Mesenchymal stem cell (in vitro differentiated cells and primary cell): ENCODE results near the gene CTSF.
"Not testable (repeated sequence)": the region's sequence is repeated elsewhere in the genome, so short reads cannot be mapped to it uniquely, and the experiment has no call there.

ENCODE experiments used
- DNase-seq: peaks from one replicate; pipeline ENCODE4 v3.0.0-alpha.2; 2013
- H2AFZ ChIP-seq: one replicate; pipeline ENCODE4 v1.6.1; 2013; ENCODE audit warnings: low read depth, mild to moderate bottlenecking, control low read depth, inconsistent platforms, low read length, moderate library complexity
- H2AK5ac ChIP-seq: 2 replicates; pipeline ENCODE4 v1.6.1; 2013; ENCODE audit warnings: low read length, moderate library complexity, mild to moderate bottlenecking, inconsistent platforms; ENCODE audit not compliant: severe bottlenecking
- H2BK120ac ChIP-seq: one replicate; pipeline ENCODE4 v1.6.1; 2013; ENCODE audit warnings: low read depth, mild to moderate bottlenecking, inconsistent platforms, low read length, moderate library complexity
- H2BK12ac ChIP-seq, 2 experiments: one replicate each; pipeline ENCODE4 v1.6.1; 2013; ENCODE audit warnings: inconsistent platforms in 2 of 2, low read length in 2 of 2, mild to moderate bottlenecking in 2 of 2, moderate library complexity in 2 of 2, control low read depth in 1 of 2
- H2BK15ac ChIP-seq: one replicate; pipeline ENCODE4 v1.6.1; 2013; ENCODE audit warnings: mild to moderate bottlenecking, low read depth, inconsistent platforms; ENCODE audit not compliant: poor library complexity, severe bottlenecking
- H2BK5ac ChIP-seq: 2 replicates; pipeline ENCODE4 v1.6.1; 2013; ENCODE audit warnings: low read depth, mild to moderate bottlenecking, low read length, control low read depth, inconsistent platforms; ENCODE audit not compliant: poor library complexity, severe bottlenecking
- H3K14ac ChIP-seq, 2 experiments: one replicate each; pipeline ENCODE4 v1.6.1; 2013; ENCODE audit warnings: inconsistent platforms in 2 of 2, low read length in 2 of 2, control low read depth in 1 of 2, mild to moderate bottlenecking in 1 of 2, moderate library complexity in 1 of 2
- H3K18ac ChIP-seq, 2 experiments: one replicate each; pipeline ENCODE4 v1.6.1; 2013; ENCODE audit warnings: inconsistent platforms in 2 of 2, low read length in 2 of 2, control low read depth in 1 of 2, low read depth in 1 of 2, mild to moderate bottlenecking in 1 of 2
- H3K23ac ChIP-seq, 2 experiments: one replicate each; pipeline ENCODE4 v1.6.1; 2013; ENCODE audit warnings: inconsistent platforms in 2 of 2, low read length in 2 of 2, mild to moderate bottlenecking in 2 of 2, moderate library complexity in 2 of 2, control low read depth in 1 of 2
- H3K27ac ChIP-seq: 2 replicates; pipeline ENCODE4 v1.5.1; 2013; ENCODE audit warnings: mild to moderate bottlenecking, moderate library complexity, low read length, control low read depth, inconsistent platforms; ENCODE audit not compliant: poor library complexity, severe bottlenecking
- H3K27me3 ChIP-seq, 2 experiments: 2 replicates each; pipeline versions ENCODE4 v1.6.1 to v1.7.0; 2013; ENCODE audit warnings: low read length in 2 of 2, mild to moderate bottlenecking in 2 of 2, moderate library complexity in 2 of 2, control low read depth in 1 of 2, inconsistent platforms in 1 of 2; ENCODE audit not compliant: control insufficient read depth in 1 of 2, insufficient read depth in 1 of 2
- H3K36me3 ChIP-seq, 2 experiments: 2 replicates each; pipeline versions ENCODE4 v1.6.1 to v1.7.0; 2013; ENCODE audit warnings: low read length in 2 of 2, control low read depth in 1 of 2, inconsistent platforms in 1 of 2, low read depth in 1 of 2, mild to moderate bottlenecking in 1 of 2; ENCODE audit not compliant: insufficient read depth in 2 of 2, control insufficient read depth in 1 of 2
- H3K4ac ChIP-seq, 2 experiments: one replicate each; pipeline ENCODE4 v1.6.1; 2013; ENCODE audit warnings: inconsistent platforms in 2 of 2, low read length in 2 of 2, mild to moderate bottlenecking in 2 of 2, moderate library complexity in 2 of 2, control low read depth in 1 of 2, low read depth in 1 of 2
- H3K4me1 ChIP-seq: 2 replicates; pipeline ENCODE4 v1.6.1; 2013; ENCODE audit warnings: low read depth, low read length, control low read depth; ENCODE audit not compliant: control insufficient read depth, insufficient read depth
- H3K4me2 ChIP-seq: 2 replicates; pipeline ENCODE4 v1.6.1; 2013; ENCODE audit warnings: low read length, mild to moderate bottlenecking, inconsistent platforms; ENCODE audit not compliant: poor library complexity, severe bottlenecking
- H3K4me3 ChIP-seq, 2 experiments: 2 replicates each; pipeline versions ENCODE4 v1.5.1 to v1.7.0; 2013; ENCODE audit warnings: low read length in 2 of 2, mild to moderate bottlenecking in 2 of 2, control low read depth in 1 of 2, low read depth in 1 of 2; ENCODE audit not compliant: insufficient read depth in 1 of 2
- H3K79me1 ChIP-seq: replicated peaks from 2 replicates; pipeline ENCODE4 v1.6.1; 2013; ENCODE audit warnings: mild to moderate bottlenecking, control low read depth, low read length, inconsistent platforms; ENCODE audit not compliant: poor library complexity, severe bottlenecking
- H3K9ac ChIP-seq: 2 replicates; pipeline ENCODE4 v1.7.0; 2013; ENCODE audit warnings: mild to moderate bottlenecking, low read length, moderate library complexity
- H3K9me3 ChIP-seq: 2 replicates; pipeline ENCODE4 v1.7.0; 2013; ENCODE audit warnings: mild to moderate bottlenecking, low read length; ENCODE audit not compliant: control insufficient read depth
- H4K8ac ChIP-seq: one replicate; pipeline ENCODE4 v1.6.1; 2013; ENCODE audit warnings: inconsistent platforms, mild to moderate bottlenecking, low read length, moderate library complexity
- H4K91ac ChIP-seq: one replicate; pipeline ENCODE4 v1.6.1; 2013; ENCODE audit warnings: mild to moderate bottlenecking, low read length, inconsistent platforms
- WGBS: methylation state at CpG from one replicate; pipeline ENCODE4 v1.1.7; 2013; ENCODE audit warnings: mixed read lengths; 5-methylcytosine and 5-hydroxymethylcytosine counted together

Gene CTSF

GRCh38 chr11:66606608-66607007, 38.2 kb upstream of the CTSF start:
- not testable (repeated sequence) for H2BK5ac ChIP-seq
- 100% methylated on average over 2 of the region's 3 CpGs for WGBS

GRCh38 chr11:66604155-66604554, 35.7 kb upstream of the CTSF start:
- Histone ChIP-seq H2AFZ (no peak overlapping the region), H3K4me3 (no peak overlapping the region), H3K4ac (no peak overlapping the region), H3K14ac (no peak overlapping the region), H3K9me3 (no peaks in the 10 kb centered on the region), H2BK120ac (no peak overlapping the region), H4K8ac (no peak overlapping the region), H2BK15ac (no peak overlapping the region), H2BK5ac (no peak overlapping the region), H4K91ac (no peak overlapping the region), H3K4me2 (no peak overlapping the region), H3K79me1 (peaks cover 7% of the 10 kb centered on the region), H2BK12ac (no peak overlapping the region), H3K27ac (no peak overlapping the region), H3K4me1 (peaks cover 21% of the 10 kb centered on the region), H3K27me3 (no peaks in the 10 kb centered on the region), H3K23ac (no peak overlapping the region), H3K36me3 (peaks cover 39 to 48% of the 10 kb centered on the region in 2 experiments), H3K18ac (no peak overlapping the region), H2AK5ac (no peak overlapping the region), H3K9ac (no peak overlapping the region)
- WGBS: 93% methylated on average over 5 of the region's 5 CpGs
- DNase-seq: no peak

More at GRCh38 chr11:66606608-66607007, 38.2 kb upstream of the CTSF start:
- not testable (repeated sequence) for H4K91ac ChIP-seq, H2BK120ac ChIP-seq, H3K27ac ChIP-seq, H3K4ac ChIP-seq, H2BK12ac ChIP-seq, H2BK15ac ChIP-seq, H3K79me1 ChIP-seq, H3K18ac ChIP-seq, H3K27me3 ChIP-seq, H3K9me3 ChIP-seq, H4K8ac ChIP-seq, H2AFZ ChIP-seq, DNase-seq, H3K4me2 ChIP-seq, H3K23ac ChIP-seq, H2AK5ac ChIP-seq, H3K14ac ChIP-seq
- Histone ChIP-seq H3K4me1 (peaks cover 16% of the 10 kb centered on the region), H3K4me3 (peak overlapping the region in 1 of 2 experiments; percentile 2), H3K36me3 (peaks cover 38 to 40% of the 10 kb centered on the region in 2 experiments), H3K9ac (peak overlapping the region; percentile 51)

- H3K79me1 ChIP-seq: peaks cover 11% of the 10 kb centered on the region
- H4K8ac ChIP-seq: no peak overlapping the region
- 96% methylated on average over 6 of the region's 6 CpGs for WGBS
- no peak overlapping the region for H2AFZ ChIP-seq
- peaks cover 22% of the 10 kb centered on the region for H3K4me1 ChIP-seq
- H3K4me3 ChIP-seq: no peak overlapping the region
- H3K9me3 ChIP-seq: no peaks in the 10 kb centered on the region
- H3K23ac ChIP-seq: no peak overlapping the region
- no peak overlapping the region for H2BK15ac ChIP-seq
- H3K14ac ChIP-seq: no peak overlapping the region
- H2BK120ac ChIP-seq: no peak overlapping the region
- H4K91ac ChIP-seq: peak overlapping the region; percentile 52
- H3K9ac ChIP-seq: no peak overlapping the region
- H3K27ac ChIP-seq: peak overlapping the region; percentile 29
- no peak for DNase-seq
- no peak overlapping the region for H2AK5ac ChIP-seq
- H3K4me2 ChIP-seq: no peak overlapping the region
- peaks cover 44 to 52% of the 10 kb centered on the region in 2 experiments for H3K36me3 ChIP-seq
- no peak overlapping the region for H2BK12ac ChIP-seq
- H3K18ac ChIP-seq: no peak overlapping the region
- H3K27me3 ChIP-seq: no peaks in the 10 kb centered on the region
- no peak overlapping the region for H3K4ac ChIP-seq
- no peak overlapping the region for H2BK5ac ChIP-seq
Observed at GRCh38 chr11:66603072-66603471, 34.7 kb upstream of the CTSF start.

DNA sequence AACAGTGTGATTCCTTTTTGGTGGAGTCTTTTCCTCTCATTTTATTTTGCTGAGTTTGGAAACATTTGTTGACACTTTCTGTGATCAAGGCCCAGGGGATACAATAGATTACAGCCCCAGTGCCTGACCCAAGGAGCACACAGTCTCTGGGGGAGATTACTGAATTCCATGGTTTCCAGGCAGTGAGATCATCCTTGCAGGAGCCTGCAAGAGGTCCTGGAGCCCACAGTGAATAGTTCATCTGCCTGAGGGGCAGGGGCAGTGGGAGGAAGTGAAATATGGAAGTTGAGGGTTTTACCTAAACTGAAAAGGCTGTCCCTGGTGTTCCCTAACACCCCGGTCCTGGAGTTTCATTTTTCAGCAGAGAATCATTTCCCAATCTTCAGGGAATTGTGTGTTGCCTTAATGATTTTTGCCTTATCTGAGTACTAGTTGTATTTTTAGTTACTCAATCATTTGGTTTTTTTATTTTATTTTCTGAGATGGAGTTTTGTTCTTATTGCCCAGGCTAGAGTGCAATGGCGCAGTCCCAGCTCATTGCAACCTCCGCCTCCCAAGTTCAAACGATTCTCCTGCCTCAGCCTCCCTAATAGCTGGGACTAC, 32.3 kb upstream of the CTSF start:
- WGBS: 100% methylated on average over 2 of the region's 4 CpGs

More for the DNA sequence above, 32.3 kb upstream of the CTSF start:
- H3K4ac ChIP-seq: no peak overlapping the region
- H4K91ac ChIP-seq: no peak overlapping the region
- no peaks in the 10 kb centered on the region for H3K27me3 ChIP-seq
- H2BK5ac ChIP-seq: no peak overlapping the region
- H3K14ac ChIP-seq: no peak overlapping the region
- H2BK15ac ChIP-seq: no peak overlapping the region
- peaks cover 17% of the 10 kb centered on the region for H3K79me1 ChIP-seq
- H4K8ac ChIP-seq: no peak overlapping the region
- H3K27ac ChIP-seq: peak overlapping the region; percentile 43
- peak overlapping the region; percentile 42 for H3K9ac ChIP-seq
- no peak overlapping the region for H2AK5ac ChIP-seq
- no peak for DNase-seq
- no peak overlapping the region for H3K23ac ChIP-seq
- peak overlapping the region in 1 of 2 experiments; percentile 27 for H3K4me3 ChIP-seq
- no peak overlapping the region for H3K18ac ChIP-seq
- H2BK12ac ChIP-seq: no peak overlapping the region
- no peaks in the 10 kb centered on the region for H3K9me3 ChIP-seq
- H3K4me2 ChIP-seq: no peak overlapping the region
- H3K4me1 ChIP-seq: peaks cover 17% of the 10 kb centered on the region
- no peak overlapping the region for H2AFZ ChIP-seq
- peaks cover 44% of the 10 kb centered on the region in 2 experiments for H3K36me3 ChIP-seq
- no peak overlapping the region for H2BK120ac ChIP-seq
